ENCODE data around the gene ZNF614.

GRCh38 chr19:51980116-51980736, 48.0 kb downstream of the ZNF614 start:
- no peak for TF ChIP-seq CTCF (IDR thresholded peaks at IDR 0.05; ENCODE audit: low read depth, low read length)
- TF ChIP-seq EZH2phosphoT487 (IDR thresholded peaks at IDR 0.05; ENCODE audit: low read depth): no peak
